Neuron (in vitro differentiated cells): ENCODE results near the gene DHX29.

Experiments
- H2AFZ ChIP-seq: one replicate; pipeline ENCODE4 v1.6.1; 2013; ENCODE audit warnings: low read depth, mild to moderate bottlenecking, inconsistent platforms, low read length, moderate library complexity
- H3K27me3 ChIP-seq: one replicate; pipeline ENCODE4 v1.6.1; 2013; ENCODE audit warnings: low read length; ENCODE audit not compliant: insufficient read depth
- H3K36me3 ChIP-seq: one replicate; pipeline ENCODE4 v1.6.1; 2013; ENCODE audit warnings: low read length; ENCODE audit not compliant: insufficient read depth
- H3K4me1 ChIP-seq: one replicate; pipeline ENCODE4 v1.6.1; 2013; ENCODE audit warnings: low read length; ENCODE audit not compliant: insufficient read depth
- H3K4me3 ChIP-seq: 2 replicates; pipeline ENCODE4 v1.5.1; 2013; ENCODE audit warnings: mild to moderate bottlenecking, low read length, moderate library complexity
- H3K9me3 ChIP-seq: one replicate; pipeline ENCODE4 v1.6.1; 2013; ENCODE audit warnings: low read length

Gene DHX29

DNA sequence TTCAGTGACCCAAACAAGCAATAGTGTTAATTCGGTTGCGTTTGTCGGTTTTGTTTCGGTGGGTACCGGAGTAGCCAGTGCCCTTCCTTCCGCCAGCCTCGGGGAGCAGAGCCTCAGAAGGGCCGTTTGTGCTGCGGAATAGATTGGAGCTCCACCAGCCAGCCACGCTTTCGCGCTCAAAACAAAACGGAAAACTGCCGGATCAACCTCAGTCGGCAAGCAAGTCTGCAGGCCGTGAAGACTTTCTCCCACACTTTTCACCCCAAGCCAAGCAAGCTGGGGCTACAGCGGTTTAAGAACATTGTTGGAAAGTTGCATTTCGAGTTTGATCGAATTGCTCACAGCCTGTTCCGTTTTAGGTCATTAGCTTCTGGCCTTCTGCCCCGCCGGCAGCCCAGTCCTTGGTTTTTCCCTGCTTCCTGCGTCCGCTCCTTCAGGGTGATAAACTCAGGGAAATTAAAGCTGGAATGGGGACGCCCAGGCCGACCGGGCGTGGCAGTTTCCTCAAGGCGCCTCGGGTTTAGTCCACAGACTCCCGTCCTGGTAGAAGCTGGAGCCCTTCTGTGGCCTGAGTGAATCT, 73.3 kb downstream of the DHX29 start:
- H3K4me3 ChIP-seq: peak overlapping the region; percentile 56
- H3K4me1 ChIP-seq: peaks cover 30% of the 10 kb centered on the region
- H3K9me3 ChIP-seq: no peaks in the 10 kb centered on the region
- H3K27me3 ChIP-seq: peaks cover 60% of the 10 kb centered on the region
- no peaks in the 10 kb centered on the region for H3K36me3 ChIP-seq
- peak overlapping the region; percentile 98 for H2AFZ ChIP-seq

DNA sequence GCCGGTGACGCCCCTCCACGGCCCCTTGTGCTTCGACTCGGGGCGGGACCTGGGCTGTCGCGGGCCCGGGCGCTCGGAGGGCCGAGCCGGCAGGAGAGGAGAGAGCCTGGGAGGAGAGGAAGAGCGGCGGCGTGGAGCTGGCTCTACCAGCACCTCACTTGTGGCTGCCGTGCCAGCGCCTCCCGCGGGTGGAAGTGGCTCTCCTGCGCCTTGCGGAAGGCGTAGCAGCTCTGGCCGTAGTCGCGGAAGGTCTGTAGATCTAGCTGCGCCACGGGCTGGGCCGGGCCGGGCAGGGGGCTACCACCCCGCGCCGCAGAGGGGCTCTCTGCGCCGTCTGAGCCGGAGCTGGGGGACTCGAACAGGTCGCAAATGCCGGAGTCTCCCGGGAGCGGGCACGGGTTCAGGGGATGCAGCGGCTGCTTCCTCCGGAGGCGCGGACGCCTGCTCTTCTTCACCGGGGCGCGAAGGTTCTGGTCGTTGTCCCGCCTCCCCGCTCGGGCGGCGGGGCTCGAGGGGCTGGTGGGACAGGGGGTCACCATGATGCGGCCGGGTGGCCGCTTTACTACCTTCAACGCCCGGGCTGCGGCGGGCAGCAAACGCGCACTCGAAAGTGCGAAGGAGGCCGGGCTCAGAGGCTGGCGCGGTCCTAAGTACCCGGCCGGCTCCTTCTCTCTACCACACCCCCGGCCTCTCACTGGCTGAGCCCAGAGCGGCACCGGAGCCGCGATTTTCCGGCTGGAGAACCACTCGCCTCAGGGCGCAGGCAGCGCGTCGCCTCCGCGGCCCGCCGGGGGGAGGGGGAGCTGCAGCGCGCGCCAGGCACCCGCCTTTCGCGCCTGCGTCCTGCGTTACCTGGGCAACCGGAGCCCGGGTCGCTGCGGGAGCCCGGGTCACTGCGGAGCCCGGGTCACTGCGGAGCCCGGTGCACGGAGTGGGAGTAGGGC, 74.2 kb downstream of the DHX29 start, which contains the start of gene CCNO:
Gene CCNO (minus strand): TSS at position 624 of the 944 bp plus-strand sequence. CDS start 85 bp downstream, at position 539.
- peaks cover 30% of the 10 kb centered on the region for H3K4me1 ChIP-seq
- no peaks in the 10 kb centered on the region for H3K36me3 ChIP-seq
- peak within 1 kb of the TSS; percentile 56 for H3K4me3 ChIP-seq
- H3K9me3 ChIP-seq: no peaks in the 10 kb centered on the region
- H3K27me3 ChIP-seq: peaks cover 67% of the 10 kb centered on the region
- peak within 1 kb of the TSS; percentile 98 for H2AFZ ChIP-seq

- no peaks in the 10 kb centered on the region for H3K36me3 ChIP-seq
Measured at GRCh38 chr5:55232271-55232984, 75.1 kb downstream of the DHX29 start.

DNA sequence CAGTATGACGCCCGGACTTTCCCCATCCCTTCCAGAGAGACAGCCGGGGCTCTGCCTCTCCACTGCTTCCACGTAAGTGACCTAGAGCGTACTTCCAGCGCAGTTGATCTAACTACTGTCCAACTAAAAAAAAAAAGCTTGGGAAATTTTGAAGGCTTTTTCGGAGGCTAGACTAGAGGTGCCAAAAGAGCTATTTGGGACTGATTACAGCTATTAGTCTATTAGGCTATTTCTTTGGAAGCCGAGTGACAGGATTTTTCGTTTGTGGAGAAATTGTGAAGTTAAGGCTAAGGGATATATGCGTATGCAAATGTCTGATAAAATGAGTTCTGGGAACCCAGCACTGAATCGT, 75.6 kb downstream of the DHX29 start:
- Histone ChIP-seq H3K4me1 (peaks cover 36% of the 10 kb centered on the region), H2AFZ (peak overlapping the region; percentile 98), H3K9me3 (no peaks in the 10 kb centered on the region), H3K4me3 (peak overlapping the region; percentile 0), H3K27me3 (peaks cover 76% of the 10 kb centered on the region), H3K36me3 (no peaks in the 10 kb centered on the region)

More at GRCh38 chr5:55232271-55232984, 75.1 kb downstream of the DHX29 start:
- no peaks in the 10 kb centered on the region for H3K9me3 ChIP-seq
- peaks cover 73% of the 10 kb centered on the region for H3K27me3 ChIP-seq
- H3K4me1 ChIP-seq: peaks cover 35% of the 10 kb centered on the region
- peak overlapping the region; percentile 98 for H2AFZ ChIP-seq
- H3K4me3 ChIP-seq: peak overlapping the region; percentile 56

GRCh38 chr5:55231029-55231918, 76.2 kb downstream of the DHX29 start:
- H2AFZ ChIP-seq: peak overlapping the region; percentile 98
- H3K36me3 ChIP-seq: no peaks in the 10 kb centered on the region
- peaks cover 36% of the 10 kb centered on the region for H3K4me1 ChIP-seq
- H3K27me3 ChIP-seq: peaks cover 78% of the 10 kb centered on the region
- H3K4me3 ChIP-seq: peak overlapping the region; percentile 4
- H3K9me3 ChIP-seq: no peaks in the 10 kb centered on the region

- Histone ChIP-seq H3K4me1 (peaks cover 36% of the 10 kb centered on the region), H3K27me3 (peaks cover 89% of the 10 kb centered on the region), H3K4me3 (no peak overlapping the region), H3K9me3 (no peaks in the 10 kb centered on the region), H3K36me3 (no peaks in the 10 kb centered on the region), H2AFZ (no peak overlapping the region)
Measured at GRCh38 chr5:55230086-55230629, 77.3 kb downstream of the DHX29 start.

DNA sequence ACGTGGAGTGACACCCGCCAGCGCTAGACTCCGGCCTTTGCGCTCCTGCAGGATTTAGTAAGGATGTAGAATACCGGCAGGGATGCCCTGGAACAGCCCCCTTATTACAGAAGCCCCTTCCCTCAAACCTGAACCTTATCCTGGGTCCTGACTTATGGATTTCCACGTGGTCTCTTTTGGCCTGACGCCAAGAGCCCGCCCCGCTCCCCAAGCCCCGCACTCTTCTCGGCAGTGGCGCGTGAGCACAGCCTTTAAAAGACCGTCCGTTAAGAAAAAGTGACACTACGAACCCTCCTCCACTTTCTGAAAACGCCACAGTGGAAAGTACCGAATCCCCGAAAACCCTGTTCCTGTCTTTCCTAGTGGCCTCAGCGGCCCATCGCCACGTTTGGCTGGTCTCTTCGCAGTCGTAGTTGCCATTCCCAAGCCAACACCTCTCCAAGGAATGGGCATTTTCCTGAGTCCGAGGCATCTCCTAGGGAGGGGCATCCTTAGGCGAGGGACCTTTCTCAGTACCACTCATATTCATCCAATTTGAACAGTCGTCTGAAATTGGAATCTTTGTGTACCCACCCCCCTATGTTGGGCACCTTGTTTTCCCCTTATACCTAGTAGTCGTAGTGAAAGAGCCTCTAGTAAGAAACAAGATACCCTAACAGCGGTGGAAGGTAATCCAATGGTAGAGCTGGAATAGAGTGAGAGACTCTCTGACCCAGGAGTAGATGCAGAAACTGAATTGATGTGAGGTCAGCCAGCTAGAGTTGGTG, 79.6 kb downstream of the DHX29 start:
- H2AFZ ChIP-seq: peak overlapping the region; percentile 86
- H3K9me3 ChIP-seq: no peaks in the 10 kb centered on the region
- no peaks in the 10 kb centered on the region for H3K36me3 ChIP-seq
- peak overlapping the region; percentile 44 for H3K4me3 ChIP-seq
- H3K4me1 ChIP-seq: peaks cover 26% of the 10 kb centered on the region
- H3K27me3 ChIP-seq: peaks cover 96% of the 10 kb centered on the region

- peaks cover 18% of the 10 kb centered on the region for H3K4me1 ChIP-seq
- peak within 1 kb of the TSS; percentile 86 for H2AFZ ChIP-seq
- peaks cover 96% of the 10 kb centered on the region for H3K27me3 ChIP-seq
- no peaks in the 10 kb centered on the region for H3K36me3 ChIP-seq
- H3K9me3 ChIP-seq: peaks cover 5% of the 10 kb centered on the region
- H3K4me3 ChIP-seq: peak within 1 kb of the TSS; percentile 44
Measured at GRCh38 chr5:55226934-55227663, 80.4 kb downstream of the DHX29 start, which contains the start of gene MCIDAS. Gene MCIDAS (minus strand): TSS chr5:55227315. CDS start chr5:55227138, 177 bp downstream.

DNA sequence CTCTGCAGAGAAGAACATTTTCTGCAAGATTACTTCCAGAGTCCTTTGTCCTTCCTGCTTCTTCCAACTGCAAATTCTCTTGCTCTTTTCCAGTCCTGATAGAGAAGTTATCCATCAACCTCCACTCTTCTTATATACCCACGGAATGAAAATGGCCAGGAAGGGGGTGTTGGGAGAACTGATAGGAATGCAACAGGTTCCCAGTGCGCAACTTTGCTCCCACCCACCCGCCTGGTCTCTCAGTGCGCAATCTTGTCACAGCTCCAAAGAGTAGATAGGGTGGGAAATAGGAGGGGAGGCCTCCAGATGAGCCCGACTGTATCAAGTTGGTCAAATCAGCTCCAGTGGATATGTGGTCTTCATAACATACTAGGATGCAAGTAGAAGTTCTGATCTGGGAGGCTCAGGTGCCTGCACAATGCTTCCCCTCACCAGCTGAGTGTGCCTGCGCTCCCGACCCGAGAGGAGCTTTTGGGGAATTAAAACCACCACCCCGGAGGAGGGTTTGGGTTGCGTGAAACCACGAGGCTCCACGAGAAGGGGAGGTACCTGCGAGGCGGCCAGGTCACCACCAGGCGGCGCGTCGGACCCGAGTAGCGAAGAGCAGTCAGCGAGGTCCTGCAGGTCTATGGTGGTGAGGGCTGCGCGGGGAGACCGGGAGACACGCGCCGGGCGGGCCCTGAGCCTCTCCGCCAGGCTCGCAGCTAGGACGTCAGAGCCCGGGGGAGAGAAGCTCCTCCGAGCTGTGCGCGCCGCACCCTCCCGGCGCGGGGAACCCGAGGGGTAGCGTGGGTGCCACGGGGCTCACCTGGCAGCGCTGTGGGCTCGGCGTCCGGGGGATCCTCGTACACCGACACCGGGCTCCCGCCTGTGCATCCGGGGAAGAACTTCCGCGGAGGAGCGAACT, 81.2 kb downstream of the DHX29 start:
- Histone ChIP-seq H2AFZ (peak overlapping the region; percentile 86), H3K4me1 (peaks cover 15% of the 10 kb centered on the region), H3K36me3 (no peaks in the 10 kb centered on the region), H3K4me3 (peak overlapping the region; percentile 44), H3K9me3 (peaks cover 7% of the 10 kb centered on the region), H3K27me3 (peaks cover 95% of the 10 kb centered on the region)

DNA sequence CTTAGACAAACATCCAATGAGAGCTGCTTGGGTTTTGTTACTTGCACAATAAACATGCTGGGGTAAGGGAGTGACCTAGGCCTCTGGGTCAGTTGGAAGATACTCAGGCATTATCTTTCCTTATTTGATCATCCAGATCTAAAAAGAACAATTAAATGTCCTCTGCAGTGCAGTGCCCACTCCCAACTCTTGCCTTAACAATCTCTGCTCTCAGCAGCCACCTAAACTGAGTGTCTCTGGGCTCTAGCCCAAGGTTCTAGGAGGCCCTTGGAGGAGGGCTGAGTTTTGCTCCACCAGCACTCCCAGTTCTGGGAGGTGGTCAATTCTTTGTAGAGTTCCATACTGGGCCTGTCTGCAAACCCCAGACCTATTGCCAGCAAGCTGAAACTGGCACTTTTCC, 82.1 kb downstream of the DHX29 start:
- Histone ChIP-seq H3K4me1 (peaks cover 9% of the 10 kb centered on the region), H2AFZ (no peak overlapping the region)

More for the DNA sequence above, 82.1 kb downstream of the DHX29 start:
- Histone ChIP-seq H3K36me3 (no peaks in the 10 kb centered on the region), H3K4me3 (no peak overlapping the region), H3K27me3 (peaks cover 95% of the 10 kb centered on the region), H3K9me3 (peaks cover 9% of the 10 kb centered on the region)
